ENCODE data around the gene ZER1. TPM values are rescaled to one million over a fixed set of nuclear protein-coding genes. Genes with fewer than 3 reads are reported as not detected.
A peak's percentile ranks its signal among the peaks of the same experiment; 100 is the strongest.
"Not testable (repeated sequence)": the region's sequence is repeated elsewhere in the genome, so short reads cannot be mapped to it uniquely, and the experiment has no call there.

Gene ZER1
- total RNA-seq, 1 donor from 2014 or later, result 8.7 TPM

GRCh38 chr9:128696923-128697707 is 74.6 kb downstream of the ZER1 start:
- Histone ChIP-seq H3K27me3 (ENCODE audit: control insufficient read depth, insufficient read depth, low read length) (no peaks in the 10 kb centered on the region), H3K36me3 (ENCODE audit: control insufficient read depth, insufficient read depth, low read length) (peaks cover 7% of the 10 kb centered on the region), H3K4me3 (ENCODE audit: low read depth, low read length) (no peak overlapping the region)
- FAIRE-seq (no peak), DNase-seq (ENCODE audit: low read depth) (no peak)
- no peak for TF ChIP-seq CTCF (IDR thresholded peaks at IDR 0.05; ENCODE audit: insufficient read depth, low read length, severe bottlenecking)

GRCh38 chr9:128694344-128694743 is 77.4 kb downstream of the ZER1 start:
- no peak for TF ChIP-seq CTCF (IDR thresholded peaks at IDR 0.05; ENCODE audit: insufficient read depth, low read length, severe bottlenecking)
- Histone ChIP-seq H3K36me3 (ENCODE audit: control insufficient read depth, insufficient read depth, low read length) (peaks cover 13% of the 10 kb centered on the region), H3K4me3 (ENCODE audit: low read depth, low read length) (no peak overlapping the region), H3K27me3 (ENCODE audit: control insufficient read depth, insufficient read depth, low read length) (no peaks in the 10 kb centered on the region)
- FAIRE-seq (no peak), DNase-seq (ENCODE audit: low read depth) (no peak)

- H3K36me3 ChIP-seq (ENCODE audit: control insufficient read depth, insufficient read depth, low read length), result peaks cover 13% of the 10 kb centered on the region
- DNase-seq (ENCODE audit: low read depth); FAIRE-seq; H3K27me3 ChIP-seq (ENCODE audit: control insufficient read depth, insufficient read depth, low read length); H3K4me3 ChIP-seq (ENCODE audit: low read depth, low read length): not testable (repeated sequence)
Measured at GRCh38 chr9:128693738-128694137, 78.0 kb downstream of the ZER1 start.

GRCh38 chr9:128690684-128691034 is 81.1 kb downstream of the ZER1 start:
- no peak for TF ChIP-seq CTCF (IDR thresholded peaks at IDR 0.05; ENCODE audit: insufficient read depth, low read length, severe bottlenecking)
- no peak for FAIRE-seq
- Histone ChIP-seq H3K36me3 (ENCODE audit: control insufficient read depth, insufficient read depth, low read length) (peaks cover 15% of the 10 kb centered on the region), H3K27me3 (ENCODE audit: control insufficient read depth, insufficient read depth, low read length) (no peaks in the 10 kb centered on the region), H3K4me3 (ENCODE audit: low read depth, low read length) (peak overlapping the region; percentile 82)
- no peak for DNase-seq (ENCODE audit: low read depth)

- no peak for FAIRE-seq
- Histone ChIP-seq H3K27me3 (ENCODE audit: control insufficient read depth, insufficient read depth, low read length) (no peaks in the 10 kb centered on the region), H3K36me3 (ENCODE audit: control insufficient read depth, insufficient read depth, low read length) (peaks cover 15% of the 10 kb centered on the region), H3K4me3 (ENCODE audit: low read depth, low read length) (peak overlapping the region; percentile 82)
- no peak for TF ChIP-seq CTCF (IDR thresholded peaks at IDR 0.05; ENCODE audit: insufficient read depth, low read length, severe bottlenecking)
- DNase-seq (ENCODE audit: low read depth), result no peak
Measured at GRCh38 chr9:128689820-128690683, 81.7 kb downstream of the ZER1 start.

- no peak for DNase-seq (ENCODE audit: low read depth)
- H3K27me3 ChIP-seq (ENCODE audit: control insufficient read depth, insufficient read depth, low read length), result no peaks in the 10 kb centered on the region
- H3K36me3 ChIP-seq (ENCODE audit: control insufficient read depth, insufficient read depth, low read length), result peaks cover 14% of the 10 kb centered on the region
- TF ChIP-seq CTCF (IDR thresholded peaks at IDR 0.05; ENCODE audit: insufficient read depth, low read length, severe bottlenecking), result no peak
- FAIRE-seq, result no peak
- H3K4me3 ChIP-seq (ENCODE audit: low read depth, low read length), result peak overlapping the region; percentile 82
Measured at GRCh38 chr9:128689293-128689774, 82.4 kb downstream of the ZER1 start.

All from bronchial epithelial cell (primary cell).